GM18508 (cell line): Measurements from ENCODE around the gene SDS.

Source experiments
- ATAC-seq: cut with Tn5 transposase; IDR thresholded peaks from one replicate; pipeline ENCODE4 v1.9.1; 2021; ENCODE audit warnings: moderate number of reproducible peaks; ENCODE audit not compliant: insufficient read depth, unreplicated experiment

The SDS gene

GRCh38 chr12:113401066-113402000 is 2.4 kb downstream of the SDS start:
- no peak for ATAC-seq

GRCh38 chr12:113400362-113400761 is 3.3 kb downstream of the SDS start:
- no peak for ATAC-seq

- ATAC-seq = no peak
Observed at GRCh38 chr12:113399490-113399889, 4.2 kb downstream of the SDS start.

GRCh38 chr12:113398346-113399290 is 5.1 kb downstream of the SDS start:
- ATAC-seq = no peak

GRCh38 chr12:113397497-113398197 is 6.0 kb downstream of the SDS start:
- ATAC-seq = no peak

GRCh38 chr12:113396828-113397496 is 6.7 kb downstream of the SDS start:
- no peak for ATAC-seq

- ATAC-seq = no peak
Observed at GRCh38 chr12:113396200-113396599, 7.5 kb downstream of the SDS start.

GRCh38 chr12:113395119-113395518 is 8.6 kb downstream of the SDS start:
- ATAC-seq = no peak

GRCh38 chr12:113393749-113394148 is 9.9 kb downstream of the SDS start:
- ATAC-seq = no peak

- no peak for ATAC-seq
Observed at GRCh38 chr12:113392988-113393579, 10.6 kb downstream of the SDS start.

GRCh38 chr12:113392520-113392919 is 11.2 kb downstream of the SDS start:
- ATAC-seq = no peak

- no peak for ATAC-seq
Observed at GRCh38 chr12:113391650-113392337, 11.9 kb downstream of the SDS start.

GRCh38 chr12:113391145-113391544 is 12.5 kb downstream of the SDS start:
- ATAC-seq = no peak

- ATAC-seq = no peak
Observed at GRCh38 chr12:113390064-113391043, 13.3 kb downstream of the SDS start.

GRCh38 chr12:113388351-113388750 is 15.3 kb downstream of the SDS start:
- no peak for ATAC-seq

- no peak for ATAC-seq
Observed at GRCh38 chr12:113387631-113388030, 16.1 kb downstream of the SDS start.

- no peak for ATAC-seq
Observed at GRCh38 chr12:113386866-113387566, 16.7 kb downstream of the SDS start.
